ENCODE data around the gene EFNA1. TPM values are rescaled to one million over a fixed set of nuclear protein-coding genes. Genes with fewer than 3 reads are reported as not detected.

The EFNA1 gene
- total and polyA plus RNA-seq, 2 of the 8 experiments (the other 6 are each of a cell fraction or from before 2014, with no cell fraction given): 4.9 to 14.6 TPM

DNA sequence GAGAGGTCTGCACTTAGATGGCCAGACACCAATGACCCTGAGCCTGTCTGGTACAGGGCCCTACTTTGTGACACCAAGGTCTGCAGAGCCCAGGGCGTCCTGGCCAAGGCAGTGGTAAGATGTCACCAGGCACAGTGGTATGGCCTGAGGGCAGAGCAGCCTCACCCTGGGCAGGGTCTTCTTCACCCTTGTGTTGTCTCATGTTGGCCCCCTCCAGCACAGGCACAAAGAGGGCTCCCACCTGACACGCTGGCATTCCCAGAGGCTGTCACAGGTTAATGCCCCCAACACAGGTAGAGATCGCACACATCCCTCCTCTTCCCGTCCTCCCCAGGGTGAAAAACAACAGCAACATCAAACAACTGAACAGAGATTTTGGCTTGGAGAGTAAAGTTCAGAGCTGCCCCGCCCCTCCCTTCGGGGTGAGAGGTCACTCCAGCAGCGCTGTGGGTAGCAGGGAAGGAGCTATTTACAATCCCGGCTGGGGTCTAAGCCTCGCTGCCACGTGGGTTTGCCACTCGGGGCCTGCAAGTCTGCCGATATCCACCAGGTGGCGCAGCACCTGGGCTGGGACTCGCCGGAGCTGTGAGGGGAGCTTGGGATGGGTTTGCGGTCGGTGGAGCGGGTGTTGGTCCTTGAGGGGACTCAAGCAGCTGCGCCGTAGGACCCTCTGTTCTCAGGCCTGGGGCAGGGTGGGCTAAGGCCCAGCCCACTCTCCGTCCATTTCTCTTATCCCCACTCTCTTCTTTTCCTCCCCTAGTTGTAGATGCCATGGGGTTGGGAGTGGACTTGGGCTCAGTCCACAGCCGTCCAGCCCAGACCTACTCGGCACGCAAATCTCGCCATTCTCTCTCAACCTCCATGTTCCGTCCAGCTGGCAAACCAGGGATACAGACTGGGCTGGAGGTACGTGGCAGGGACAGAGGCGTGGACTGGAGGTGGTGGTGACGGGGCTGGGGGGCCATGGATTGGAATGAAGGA, 36.3 kb upstream of the EFNA1 start (continued):
- TF ChIP-seq SP2 (IDR thresholded peaks at IDR 0.05; ENCODE audit: low read length) (no peak), POLR2AphosphoS5 (IDR thresholded peaks at IDR 0.05; ENCODE audit: low read depth, low read length) (no peak), SUZ12 (IDR thresholded peaks at IDR 0.05; ENCODE audit: low read length) (no peak; the same call in 1 of the 2 replicates)

All from H1 (cell line).